ENCODE measurements around the gene RPRD1B. TPM values are rescaled to one million over a fixed set of nuclear protein-coding genes. Genes with fewer than 3 reads are reported as not detected.

The RPRD1B gene
- total and polyA plus RNA-seq, 2 of the 13 experiments (the other 11 are each of a cell fraction or from before 2014, with no cell fraction given) = 31.1 to 41.5 TPM

- WGBS (ENCODE audit: low lambda C conversion rate) = 73% methylated on average over 5 of the region's 5 CpGs
- no peaks in the 10 kb centered on the region for H3K79me2 ChIP-seq (ENCODE audit: insufficient read depth, low read length)
- no peaks in the 10 kb centered on the region for H3K27me3 ChIP-seq (ENCODE audit: control insufficient read depth in 1 of 2, insufficient read depth in 2 of 2, low read length in 2 of 2)
- DNase-seq (ENCODE audit: low spot score) (peak; percentile 55), ATAC-seq (peak; percentile 28), FAIRE-seq (peak; percentile 81)
- POLR2A ChIA-PET = interaction anchor here (1.0 kb wide), 1 partner anchor 9 kb away, joined by 6 read pairs; no protein-coding TSS in a partner anchor
- 0 out of 2 replicates have a peak, but pooled peaks cover 3% of the 10 kb centered on the region for H4K20me1 ChIP-seq (ENCODE audit: insufficient read depth, low read length)
- H3K27ac ChIP-seq (ENCODE audit: extremely low read length, insufficient read depth, low read length) = no peak overlapping the region
- no peak overlapping the region for H3K4me3 ChIP-seq (replicated peaks in 1 of 3; ENCODE audit: insufficient read depth in 1 of 3, low read depth in 2 of 3, low read length in 3 of 3)
- no peaks in the 10 kb centered on the region for H3K9me3 ChIP-seq (ENCODE audit: low read length)
- no peak overlapping the region for H3K9ac ChIP-seq (ENCODE audit: insufficient read depth, low read depth, low read length)
- CTCF ChIA-PET (ENCODE audit: low intra/inter-chr PET ratio, low total read pairs) = interaction anchor here (1.0 to 2.1 kb wide), 5 partner anchors 51 to 428 kb away, joined by 5 to 19 read pairs (median 11); partner anchors contain the start of gene VSTM2L
- H3K4me1 ChIP-seq (ENCODE audit: insufficient read depth, low read length) = peaks cover 26% of the 10 kb centered on the region
- in situ Hi-C loops (cut with HindIII; ENCODE audit: extremely low pct_ligation_motif_present, low pct_unique_long_range_greater_than_20kb) = loop anchor here (5.0 kb wide), 3 partner anchors 91 to 426 kb away; partner anchors contain the start of gene VSTM2L
- peaks cover 41 to 77% of the 10 kb centered on the region in 2 experiments for H3K36me3 ChIP-seq (replicated peaks in 1 of 2; ENCODE audit: control insufficient read depth in 1 of 2, insufficient read depth in 2 of 2, low read length in 2 of 2)
- intact Hi-C loops (cut with micrococcal nuclease; ENCODE audit: unreplicated experiment) = loop anchor here (1.0 kb wide), 3 partner anchors 52 to 428 kb away; no protein-coding TSS in a partner anchor
- H2AFZ ChIP-seq (ENCODE audit: low read length) = no peak overlapping the region
- BruUV-seq (replicated peaks) = no TSS peak
- no peak overlapping the region for H3K4me2 ChIP-seq (ENCODE audit: low read depth, low read length)
- TF ChIP-seq, protein P1, sequence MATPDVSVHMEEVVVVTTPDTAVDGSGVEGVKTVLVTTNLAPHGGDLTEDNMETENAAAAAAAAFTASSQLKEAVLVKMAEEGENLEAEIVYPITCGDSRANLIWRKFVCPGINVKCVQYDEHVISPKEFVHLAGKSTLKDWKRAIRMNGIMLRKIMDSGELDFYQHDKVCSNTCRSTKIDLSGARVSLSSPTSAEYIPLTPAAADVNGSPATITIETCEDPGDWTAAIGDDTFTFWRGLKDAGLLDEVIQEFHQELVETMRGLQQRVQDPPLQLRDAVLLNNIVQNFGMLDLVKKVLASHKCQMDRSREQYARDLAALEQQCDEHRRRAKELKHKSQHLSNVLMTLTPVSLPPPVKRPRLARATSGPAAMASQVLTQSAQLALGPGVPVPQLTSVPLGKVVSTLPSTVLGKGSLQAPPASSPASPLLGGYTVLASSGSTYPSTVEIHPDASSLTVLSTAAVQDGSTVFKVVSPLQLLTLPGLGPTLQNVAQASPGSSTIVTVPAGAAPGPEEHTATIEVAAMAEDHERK (CRISPR knock-in tag; IDR thresholded peaks at IDR 0.05; ENCODE audit: low read depth) = no peak
- TF ChIP-seq NR1H2 (CRISPR knock-in tag; IDR thresholded peaks at IDR 0.05; ENCODE audit: borderline replicate concordance, low read depth) (no peak), SRSF1 (optimal IDR thresholded peaks at IDR 0.05; ENCODE audit: low read depth, low read length) (no peak), ZNF747 (CRISPR knock-in tag; IDR thresholded peaks at IDR 0.05; ENCODE audit: borderline replicate concordance) (no peak), YEATS4 (CRISPR knock-in tag; IDR thresholded peaks at IDR 0.05; ENCODE audit: borderline replicate concordance) (no peak), MAZ (IDR thresholded peaks at IDR 0.05; ENCODE audit: borderline replicate concordance, low read depth, low read length) (peak; percentile 72; the same call in 1 of the 2 replicates), MAZ (CRISPR knock-in tag; IDR thresholded peaks at IDR 0.05; ENCODE audit: low read depth) (no peak), RNF2 (conservative IDR thresholded peaks at IDR 0.05; ENCODE audit: low read depth) (no peak), PBX2 (CRISPR knock-in tag; IDR thresholded peaks at IDR 0.05) (no peak), ZSCAN12 (CRISPR knock-in tag; IDR thresholded peaks at IDR 0.05) (no peak)
- TF ChIP-seq, protein P2, sequence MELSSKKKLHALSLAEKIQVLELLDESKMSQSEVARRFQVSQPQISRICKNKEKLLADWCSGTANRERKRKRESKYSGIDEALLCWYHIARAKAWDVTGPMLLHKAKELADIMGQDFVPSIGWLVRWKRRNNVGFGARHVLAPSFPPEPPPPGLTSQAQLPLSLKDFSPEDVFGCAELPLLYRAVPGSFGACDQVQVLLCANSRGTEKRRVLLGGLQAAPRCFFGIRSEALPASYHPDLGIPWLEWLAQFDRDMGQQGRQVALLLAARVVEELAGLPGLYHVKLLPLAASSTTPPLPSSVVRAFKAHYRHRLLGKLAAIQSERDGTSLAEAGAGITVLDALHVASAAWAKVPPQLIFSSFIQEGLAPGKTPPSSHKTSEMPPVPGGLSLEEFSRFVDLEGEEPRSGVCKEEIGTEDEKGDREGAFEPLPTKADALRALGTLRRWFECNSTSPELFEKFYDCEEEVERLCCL (CRISPR knock-in tag; IDR thresholded peaks at IDR 0.05; ENCODE audit: borderline replicate concordance) = no peak
- TF ChIP-seq, protein P3, sequence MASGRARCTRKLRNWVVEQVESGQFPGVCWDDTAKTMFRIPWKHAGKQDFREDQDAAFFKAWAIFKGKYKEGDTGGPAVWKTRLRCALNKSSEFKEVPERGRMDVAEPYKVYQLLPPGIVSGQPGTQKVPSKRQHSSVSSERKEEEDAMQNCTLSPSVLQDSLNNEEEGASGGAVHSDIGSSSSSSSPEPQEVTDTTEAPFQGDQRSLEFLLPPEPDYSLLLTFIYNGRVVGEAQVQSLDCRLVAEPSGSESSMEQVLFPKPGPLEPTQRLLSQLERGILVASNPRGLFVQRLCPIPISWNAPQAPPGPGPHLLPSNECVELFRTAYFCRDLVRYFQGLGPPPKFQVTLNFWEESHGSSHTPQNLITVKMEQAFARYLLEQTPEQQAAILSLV (CRISPR knock-in tag; IDR thresholded peaks at IDR 0.05; ENCODE audit: borderline replicate concordance) = no peak
- TF ChIP-seq, protein P4, sequence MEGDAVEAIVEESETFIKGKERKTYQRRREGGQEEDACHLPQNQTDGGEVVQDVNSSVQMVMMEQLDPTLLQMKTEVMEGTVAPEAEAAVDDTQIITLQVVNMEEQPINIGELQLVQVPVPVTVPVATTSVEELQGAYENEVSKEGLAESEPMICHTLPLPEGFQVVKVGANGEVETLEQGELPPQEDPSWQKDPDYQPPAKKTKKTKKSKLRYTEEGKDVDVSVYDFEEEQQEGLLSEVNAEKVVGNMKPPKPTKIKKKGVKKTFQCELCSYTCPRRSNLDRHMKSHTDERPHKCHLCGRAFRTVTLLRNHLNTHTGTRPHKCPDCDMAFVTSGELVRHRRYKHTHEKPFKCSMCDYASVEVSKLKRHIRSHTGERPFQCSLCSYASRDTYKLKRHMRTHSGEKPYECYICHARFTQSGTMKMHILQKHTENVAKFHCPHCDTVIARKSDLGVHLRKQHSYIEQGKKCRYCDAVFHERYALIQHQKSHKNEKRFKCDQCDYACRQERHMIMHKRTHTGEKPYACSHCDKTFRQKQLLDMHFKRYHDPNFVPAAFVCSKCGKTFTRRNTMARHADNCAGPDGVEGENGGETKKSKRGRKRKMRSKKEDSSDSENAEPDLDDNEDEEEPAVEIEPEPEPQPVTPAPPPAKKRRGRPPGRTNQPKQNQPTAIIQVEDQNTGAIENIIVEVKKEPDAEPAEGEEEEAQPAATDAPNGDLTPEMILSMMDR (CRISPR knock-in tag; IDR thresholded peaks at IDR 0.05) = peak; percentile 73
- TF ChIP-seq, protein P5, sequence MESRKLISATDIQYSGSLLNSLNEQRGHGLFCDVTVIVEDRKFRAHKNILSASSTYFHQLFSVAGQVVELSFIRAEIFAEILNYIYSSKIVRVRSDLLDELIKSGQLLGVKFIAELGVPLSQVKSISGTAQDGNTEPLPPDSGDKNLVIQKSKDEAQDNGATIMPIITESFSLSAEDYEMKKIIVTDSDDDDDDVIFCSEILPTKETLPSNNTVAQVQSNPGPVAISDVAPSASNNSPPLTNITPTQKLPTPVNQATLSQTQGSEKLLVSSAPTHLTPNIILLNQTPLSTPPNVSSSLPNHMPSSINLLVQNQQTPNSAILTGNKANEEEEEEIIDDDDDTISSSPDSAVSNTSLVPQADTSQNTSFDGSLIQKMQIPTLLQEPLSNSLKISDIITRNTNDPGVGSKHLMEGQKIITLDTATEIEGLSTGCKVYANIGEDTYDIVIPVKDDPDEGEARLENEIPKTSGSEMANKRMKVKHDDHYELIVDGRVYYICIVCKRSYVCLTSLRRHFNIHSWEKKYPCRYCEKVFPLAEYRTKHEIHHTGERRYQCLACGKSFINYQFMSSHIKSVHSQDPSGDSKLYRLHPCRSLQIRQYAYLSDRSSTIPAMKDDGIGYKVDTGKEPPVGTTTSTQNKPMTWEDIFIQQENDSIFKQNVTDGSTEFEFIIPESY (CRISPR knock-in tag; IDR thresholded peaks at IDR 0.05) = no peak
Measured at GRCh38 chr20:37992802-37993409, 40.6 kb upstream of the RPRD1B start.
